ENCODE data around the gene JAGN1. TPM values are rescaled to one million over a fixed set of nuclear protein-coding genes. Genes with fewer than 3 reads are reported as not detected.

JAGN1 gene
- total and polyA plus RNA-seq, 9 of the 15 experiments (the other 6 are each of a cell fraction or from before 2014, with no cell fraction given) = 31.6 to 77.8 (median 40.3) TPM

GRCh38 chr3:9890249-9891071 is at the start of gene JAGN1 (continued):
- TF ChIP-seq ZBTB33 (CRISPR knock-in tag; IDR thresholded peaks at IDR 0.05) (peak; percentile 76), ADNP (tag; IDR thresholded peaks at IDR 0.05) (peak; percentile 94), SREBF2 (CRISPR knock-in tag; IDR thresholded peaks at IDR 0.05) (0 out of 2 replicates have a peak, but pooled peaks have one; percentile 21), ZNF282 (CRISPR knock-in tag; IDR thresholded peaks at IDR 0.05) (no peak), SMAD4 (CRISPR knock-in tag; conservative IDR thresholded peaks at IDR 0.05) (peak; percentile 48; the same call in 1 of the 2 replicates), U2AF1 (optimal IDR thresholded peaks at IDR 0.05; ENCODE audit: low read depth, low read length) (peak; percentile 89), POLR3A (IDR thresholded peaks at IDR 0.05; ENCODE audit: borderline replicate concordance, extremely low read depth, insufficient read depth, insufficient read length) (no peak), FOSL1 (tag; conservative IDR thresholded peaks at IDR 0.05) (0 out of 2 replicates have a peak, but pooled peaks have one; percentile 9), ZNF609 (CRISPR knock-in tag; IDR thresholded peaks at IDR 0.05; ENCODE audit: borderline replicate concordance) (0 out of 2 replicates have a peak, but pooled peaks have one; percentile 86), PRPF4 (IDR thresholded peaks at IDR 0.05; ENCODE audit: insufficient read depth, low read depth, low read length, poor library complexity, severe bottlenecking) (peak; percentile 72), FOXK1 (CRISPR knock-in tag; IDR thresholded peaks at IDR 0.05; ENCODE audit: borderline replicate concordance) (peak; percentile 94; the same call in 1 of the 2 replicates), ELK3 (CRISPR knock-in tag; IDR thresholded peaks at IDR 0.05) (no peak), GTF2E2 (tag; IDR thresholded peaks at IDR 0.05) (peak; percentile 93), SUPT5H (IDR thresholded peaks at IDR 0.05) (peak; percentile 98), PYGO2 (tag; IDR thresholded peaks at IDR 0.05) (no peak), ZNF232 (CRISPR knock-in tag; IDR thresholded peaks at IDR 0.05) (peak; percentile 57; the same call in 1 of the 2 replicates), ID3 (CRISPR knock-in tag; IDR thresholded peaks at IDR 0.05) (no peak), ID3 (tag; IDR thresholded peaks at IDR 0.05) (peak; percentile 59; the same call in 1 of the 2 replicates), DACH1 (IDR thresholded peaks at IDR 0.05; ENCODE audit: partially characterized antibody) (peak; percentile 6)

Measured in K562 (cell line).